ENCODE measurements around the gene SS18L1.

The SS18L1 gene

GRCh38 chr20:62198931-62199330 lies 55.4 kb downstream of the SS18L1 start:
- Histone ChIP-seq H4K20me1 (ENCODE audit: insufficient read depth, low read length) (no peaks in the 10 kb centered on the region), H3K27ac (ENCODE audit: low read length) (no peak overlapping the region), H2AFZ (ENCODE audit: low read depth, low read length) (no peak overlapping the region), H3K4me2 (ENCODE audit: low read length) (no peak overlapping the region), H3K9me3 (ENCODE audit: insufficient read depth, low read length) (no peaks in the 10 kb centered on the region), H3K36me3 (replicated peaks; ENCODE audit: low read depth, low read length) (peaks cover 44% of the 10 kb centered on the region), H3K9ac (ENCODE audit: low read length) (no peak overlapping the region), H3K79me2 (ENCODE audit: low read length) (no peaks in the 10 kb centered on the region), H3K4me3 (ENCODE audit: low read length) (no peak overlapping the region), H3K4me1 (ENCODE audit: low read length) (peaks cover 14% of the 10 kb centered on the region), H3K27me3 (ENCODE audit: low read depth, low read length) (no peaks in the 10 kb centered on the region)
- TF ChIP-seq EZH2phosphoT487 (IDR thresholded peaks at IDR 0.05; ENCODE audit: low read depth): no peak
- TF ChIP-seq CTCF (IDR thresholded peaks at IDR 0.05; ENCODE audit: low read depth, low read length): no peak

GRCh38 chr20:62200491-62201172 lies 57.1 kb downstream of the SS18L1 start:
- Histone ChIP-seq H3K4me1 (ENCODE audit: low read length) (peaks cover 7% of the 10 kb centered on the region), H3K36me3 (replicated peaks; ENCODE audit: low read depth, low read length) (peaks cover 44% of the 10 kb centered on the region), H3K27me3 (ENCODE audit: low read depth, low read length) (no peaks in the 10 kb centered on the region), H3K79me2 (ENCODE audit: low read length) (no peaks in the 10 kb centered on the region), H3K9me3 (ENCODE audit: insufficient read depth, low read length) (no peaks in the 10 kb centered on the region), H2AFZ (ENCODE audit: low read depth, low read length) (no peak overlapping the region), H4K20me1 (ENCODE audit: insufficient read depth, low read length) (no peaks in the 10 kb centered on the region), H3K4me2 (ENCODE audit: low read length) (no peak overlapping the region), H3K9ac (ENCODE audit: low read length) (no peak overlapping the region), H3K27ac (ENCODE audit: low read length) (no peak overlapping the region), H3K4me3 (ENCODE audit: low read length) (no peak overlapping the region)
- TF ChIP-seq CTCF (IDR thresholded peaks at IDR 0.05; ENCODE audit: low read depth, low read length): no peak
- TF ChIP-seq EZH2phosphoT487 (IDR thresholded peaks at IDR 0.05; ENCODE audit: low read depth): no peak

- Histone ChIP-seq H3K36me3 (replicated peaks; ENCODE audit: low read depth, low read length) (peaks cover 44% of the 10 kb centered on the region), H3K4me2 (ENCODE audit: low read length) (no peak overlapping the region), H4K20me1 (ENCODE audit: insufficient read depth, low read length) (no peaks in the 10 kb centered on the region), H2AFZ (ENCODE audit: low read depth, low read length) (no peak overlapping the region), H3K9ac (ENCODE audit: low read length) (no peak overlapping the region), H3K79me2 (ENCODE audit: low read length) (no peaks in the 10 kb centered on the region), H3K9me3 (ENCODE audit: insufficient read depth, low read length) (no peaks in the 10 kb centered on the region), H3K4me3 (ENCODE audit: low read length) (no peak overlapping the region), H3K27ac (ENCODE audit: low read length) (no peak overlapping the region), H3K27me3 (ENCODE audit: low read depth, low read length) (no peaks in the 10 kb centered on the region), H3K4me1 (ENCODE audit: low read length) (no peaks in the 10 kb centered on the region)
- TF ChIP-seq CTCF (IDR thresholded peaks at IDR 0.05; ENCODE audit: low read depth, low read length): no peak
- TF ChIP-seq EZH2phosphoT487 (IDR thresholded peaks at IDR 0.05; ENCODE audit: low read depth): no peak
Measured at GRCh38 chr20:62201173-62202082, 57.9 kb downstream of the SS18L1 start.

GRCh38 chr20:62202083-62202395 lies 58.5 kb downstream of the SS18L1 start:
- Histone ChIP-seq H3K27ac (ENCODE audit: low read length) (no peak overlapping the region), H3K36me3 (replicated peaks; ENCODE audit: low read depth, low read length) (peaks cover 44% of the 10 kb centered on the region), H3K27me3 (ENCODE audit: low read depth, low read length) (no peaks in the 10 kb centered on the region), H3K9me3 (ENCODE audit: insufficient read depth, low read length) (no peaks in the 10 kb centered on the region), H4K20me1 (ENCODE audit: insufficient read depth, low read length) (no peaks in the 10 kb centered on the region), H3K4me1 (ENCODE audit: low read length) (no peaks in the 10 kb centered on the region), H3K79me2 (ENCODE audit: low read length) (no peaks in the 10 kb centered on the region), H2AFZ (ENCODE audit: low read depth, low read length) (no peak overlapping the region), H3K4me2 (ENCODE audit: low read length) (no peak overlapping the region), H3K4me3 (ENCODE audit: low read length) (no peak overlapping the region), H3K9ac (ENCODE audit: low read length) (no peak overlapping the region)
- no peak for TF ChIP-seq EZH2phosphoT487 (IDR thresholded peaks at IDR 0.05; ENCODE audit: low read depth)
- TF ChIP-seq CTCF (IDR thresholded peaks at IDR 0.05; ENCODE audit: low read depth, low read length): no peak

All from OCI-LY3 (cell line).